ENCODE data around the gene TBC1D22A.

DNA sequence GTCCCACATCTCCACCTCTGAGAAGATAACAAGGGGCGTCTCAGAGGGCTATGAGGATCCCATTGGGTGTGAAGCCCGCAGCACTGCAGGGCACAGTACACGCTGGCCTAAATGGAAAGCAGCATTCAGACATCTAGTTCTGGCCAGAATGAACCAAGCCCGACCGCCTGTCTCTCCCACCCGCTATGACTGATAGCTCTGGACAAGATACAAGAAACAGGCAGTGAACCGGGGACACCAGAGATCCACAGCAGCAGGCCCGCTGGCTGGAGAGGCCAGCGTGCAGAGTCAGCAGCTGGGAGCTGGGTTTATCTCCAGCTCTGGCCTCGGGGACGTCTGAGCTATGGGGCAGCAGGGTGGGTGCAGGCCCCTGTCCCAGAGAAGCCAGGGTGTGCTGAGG, 34.0 kb upstream of the TBC1D22A start:
- TF ChIP-seq CTCF (IDR thresholded peaks at IDR 0.05; ENCODE audit: poor library complexity) (no peak), EZH2 (IDR thresholded peaks at IDR 0.05; ENCODE audit: borderline replicate concordance) (no peak), EZH2phosphoT487 (IDR thresholded peaks at IDR 0.05; ENCODE audit: low read depth, severe bottlenecking, unreplicated experiment) (no peak)
